ENCODE results near the gene SLC35E1.
A peak's percentile ranks its signal among the peaks of the same experiment; 100 is the strongest.

The SLC35E1 gene

GRCh38 chr19:16591803-16592556 is 19.8 kb upstream of the SLC35E1 start:
- peak overlapping the region; percentile 76 for H3K27ac ChIP-seq (ENCODE audit: low read depth, low read length, poor library complexity, severe bottlenecking)
- no peak overlapping the region; the same call in 1 of the 2 replicates for H3K9ac ChIP-seq (ENCODE audit: low read length)
- H3K36me3 ChIP-seq (ENCODE audit: insufficient read depth, low read length), result no peaks in the 10 kb centered on the region
- no peaks in the 10 kb centered on the region for H4K20me1 ChIP-seq (ENCODE audit: insufficient read depth, low read length)
- peaks cover 42% of the 10 kb centered on the region for H3K79me2 ChIP-seq (ENCODE audit: insufficient read depth, low read length)
- TF ChIP-seq CTCF (IDR thresholded peaks at IDR 0.05; ENCODE audit: low read length), result no peak
- no peak for TF ChIP-seq EZH2 (IDR thresholded peaks at IDR 0.05; ENCODE audit: borderline replicate concordance, low read length)
- H3K27me3 ChIP-seq (ENCODE audit: insufficient read depth, low read length), result no peaks in the 10 kb centered on the region
- H3K9me3 ChIP-seq (ENCODE audit: low read length), result no peaks in the 10 kb centered on the region
- H3F3A ChIP-seq (ENCODE audit: insufficient read depth, low read length), result no peaks in the 10 kb centered on the region; the same call in 1 of the 2 replicates
- no peak overlapping the region for H2AFZ ChIP-seq (ENCODE audit: low read length)
- H3K4me2 ChIP-seq (ENCODE audit: low read length), result peak overlapping the region; percentile 49; the same call in 1 of the 2 replicates
- no peaks in the 10 kb centered on the region for H3K9me2 ChIP-seq (ENCODE audit: low read depth, low read length)
- H3K4me3 ChIP-seq (ENCODE audit: low read depth, low read length, poor library complexity, severe bottlenecking), result peak overlapping the region; percentile 2
- H3K4me1 ChIP-seq (ENCODE audit: insufficient read depth, low read length, severe bottlenecking), result peaks cover 98% of the 10 kb centered on the region

- no peaks in the 10 kb centered on the region for H3K36me3 ChIP-seq (ENCODE audit: insufficient read depth, low read length)
- TF ChIP-seq CTCF (IDR thresholded peaks at IDR 0.05; ENCODE audit: low read length) (no peak), EZH2 (IDR thresholded peaks at IDR 0.05; ENCODE audit: borderline replicate concordance, low read length) (no peak)
- H3K27me3 ChIP-seq (ENCODE audit: insufficient read depth, low read length), result no peaks in the 10 kb centered on the region
- H3K4me1 ChIP-seq (ENCODE audit: insufficient read depth, low read length, severe bottlenecking), result peaks cover 99% of the 10 kb centered on the region
- H4K20me1 ChIP-seq (ENCODE audit: insufficient read depth, low read length), result no peaks in the 10 kb centered on the region
- peaks cover 34% of the 10 kb centered on the region for H3K79me2 ChIP-seq (ENCODE audit: insufficient read depth, low read length)
- peak overlapping the region; percentile 2 for H3K4me3 ChIP-seq (ENCODE audit: low read depth, low read length, poor library complexity, severe bottlenecking)
- peak overlapping the region; percentile 100 for H3K27ac ChIP-seq (ENCODE audit: low read depth, low read length, poor library complexity, severe bottlenecking)
- H3K4me2 ChIP-seq (ENCODE audit: low read length), result peak overlapping the region; percentile 49; the same call in 1 of the 2 replicates
- H3K9me2 ChIP-seq (ENCODE audit: low read depth, low read length), result no peaks in the 10 kb centered on the region
- H3K9ac ChIP-seq (ENCODE audit: low read length), result no peak overlapping the region; the same call in 1 of the 2 replicates
- no peaks in the 10 kb centered on the region for H3K9me3 ChIP-seq (ENCODE audit: low read length)
- no peaks in the 10 kb centered on the region; the same call in 1 of the 2 replicates for H3F3A ChIP-seq (ENCODE audit: insufficient read depth, low read length)
- H2AFZ ChIP-seq (ENCODE audit: low read length), result no peak overlapping the region
Observed at GRCh38 chr19:16590876-16591802, 18.9 kb upstream of the SLC35E1 start.

- TF ChIP-seq EZH2 (IDR thresholded peaks at IDR 0.05; ENCODE audit: borderline replicate concordance, low read length) (no peak), CTCF (IDR thresholded peaks at IDR 0.05; ENCODE audit: low read length) (no peak)
- H3K36me3 ChIP-seq (ENCODE audit: insufficient read depth, low read length), result no peaks in the 10 kb centered on the region
- peak overlapping the region; percentile 100 for H3K27ac ChIP-seq (ENCODE audit: low read depth, low read length, poor library complexity, severe bottlenecking)
- H3K4me1 ChIP-seq (ENCODE audit: insufficient read depth, low read length, severe bottlenecking), result peaks cover 99% of the 10 kb centered on the region
- H3K9ac ChIP-seq (ENCODE audit: low read length), result peak overlapping the region; percentile 92; the same call in 1 of the 2 replicates
- H3K9me2 ChIP-seq (ENCODE audit: low read depth, low read length), result no peaks in the 10 kb centered on the region
- H3K4me3 ChIP-seq (ENCODE audit: low read depth, low read length, poor library complexity, severe bottlenecking), result peak overlapping the region; percentile 8
- H3K27me3 ChIP-seq (ENCODE audit: insufficient read depth, low read length), result no peaks in the 10 kb centered on the region
- H3K79me2 ChIP-seq (ENCODE audit: insufficient read depth, low read length), result peaks cover 29% of the 10 kb centered on the region
- no peaks in the 10 kb centered on the region for H3K9me3 ChIP-seq (ENCODE audit: low read length)
- H4K20me1 ChIP-seq (ENCODE audit: insufficient read depth, low read length), result no peaks in the 10 kb centered on the region
- no peak overlapping the region for H2AFZ ChIP-seq (ENCODE audit: low read length)
- no peaks in the 10 kb centered on the region; the same call in 1 of the 2 replicates for H3F3A ChIP-seq (ENCODE audit: insufficient read depth, low read length)
- peak overlapping the region; percentile 72 for H3K4me2 ChIP-seq (ENCODE audit: low read length)
Observed at GRCh38 chr19:16589917-16590316, 17.7 kb upstream of the SLC35E1 start.

Data from OCI-LY1 (cell line).